ENCODE results near the gene EVPLL. TPM values are rescaled to one million over a fixed set of nuclear protein-coding genes. Genes with fewer than 3 reads are reported as not detected.
"Not testable (repeated sequence)": the region's sequence is repeated elsewhere in the genome, so short reads cannot be mapped to it uniquely, and the experiment has no call there.

Gene EVPLL
- total RNA-seq, 1 donor from 2014 or later: not detected

DNA sequence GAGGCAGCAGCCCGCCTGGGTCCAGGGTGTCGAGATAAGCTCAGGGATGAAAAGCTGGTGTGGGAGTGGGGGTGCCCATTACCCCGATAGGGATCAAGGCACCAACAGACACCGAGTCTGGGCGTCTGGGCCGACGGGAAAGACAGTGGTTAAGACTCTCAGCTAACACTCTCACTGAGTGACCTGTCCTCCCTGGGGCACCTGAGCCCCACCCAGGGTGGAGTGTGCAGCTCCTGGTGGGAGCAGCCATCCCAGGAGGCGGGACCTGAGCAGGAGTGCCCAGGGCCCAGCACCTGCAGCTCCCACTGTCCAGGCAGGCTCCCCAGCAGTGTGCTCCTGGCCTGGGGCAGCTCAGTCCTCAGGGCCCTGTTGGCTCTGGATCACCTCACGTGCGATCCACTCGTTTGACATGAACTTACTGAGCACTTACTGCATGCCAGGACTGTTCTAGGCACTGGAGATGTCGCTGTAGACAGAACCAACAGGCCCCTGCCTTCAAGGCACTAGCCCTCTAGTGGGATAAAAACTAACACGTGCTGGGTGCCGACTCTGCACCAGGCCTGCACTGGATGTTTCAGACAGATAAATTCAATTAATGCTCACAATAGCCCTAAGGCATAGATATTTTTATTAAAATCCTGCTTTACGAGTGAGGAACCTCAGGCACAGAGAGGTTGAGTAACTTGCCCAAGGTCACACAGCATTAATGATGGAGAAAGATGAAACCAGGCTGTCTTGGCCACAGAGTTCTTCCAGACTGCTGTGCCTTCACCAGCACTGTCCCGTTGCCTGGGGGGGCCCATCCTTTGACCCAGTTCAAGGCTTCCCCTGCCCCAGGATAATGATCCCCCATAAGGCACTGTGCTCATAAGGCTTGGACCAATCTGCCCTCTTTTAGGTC is 1.9 kb downstream of the EVPLL start:
- peaks cover 8% of the 10 kb centered on the region for H3K27me3 Mint-ChIP-seq
- no peak overlapping the region for H3K27ac Mint-ChIP-seq
- DNase-seq (ENCODE audit: low spot score, unreplicated experiment): no peak

DNA sequence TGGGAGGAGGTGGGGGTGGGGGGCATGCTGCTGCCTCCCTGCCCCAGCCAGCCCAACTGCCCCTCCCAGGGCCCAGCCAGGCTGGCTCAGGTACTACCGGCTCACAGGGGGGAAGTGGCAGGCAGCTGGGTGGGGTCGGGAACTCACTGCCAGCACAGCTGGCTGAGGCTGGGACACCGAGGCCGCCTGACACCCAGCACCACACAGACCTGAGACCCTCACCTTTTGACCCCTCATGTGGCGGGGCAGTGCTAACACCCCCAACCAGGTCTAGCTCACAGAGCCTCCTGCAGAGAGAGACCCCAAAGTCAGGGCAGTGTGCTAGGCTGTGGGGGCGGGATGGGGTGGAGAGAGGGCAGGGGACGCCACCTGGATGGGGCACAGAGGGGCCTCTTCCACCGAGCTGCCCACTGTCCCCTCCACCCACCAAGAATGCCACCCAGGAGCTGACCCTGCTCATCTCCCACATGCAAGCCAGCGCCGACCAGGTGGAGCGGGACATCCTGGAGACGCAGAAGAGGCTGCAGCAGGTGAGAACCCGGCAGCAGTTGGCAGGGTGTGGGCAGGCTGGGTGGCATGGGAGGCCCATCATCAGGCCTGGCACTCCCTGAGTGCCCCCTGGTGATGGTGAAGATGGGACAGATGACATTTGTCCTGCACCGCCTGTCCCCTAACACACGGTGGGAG is 3.0 kb downstream of the EVPLL start:
- TF ChIP-seq, protein P1, sequence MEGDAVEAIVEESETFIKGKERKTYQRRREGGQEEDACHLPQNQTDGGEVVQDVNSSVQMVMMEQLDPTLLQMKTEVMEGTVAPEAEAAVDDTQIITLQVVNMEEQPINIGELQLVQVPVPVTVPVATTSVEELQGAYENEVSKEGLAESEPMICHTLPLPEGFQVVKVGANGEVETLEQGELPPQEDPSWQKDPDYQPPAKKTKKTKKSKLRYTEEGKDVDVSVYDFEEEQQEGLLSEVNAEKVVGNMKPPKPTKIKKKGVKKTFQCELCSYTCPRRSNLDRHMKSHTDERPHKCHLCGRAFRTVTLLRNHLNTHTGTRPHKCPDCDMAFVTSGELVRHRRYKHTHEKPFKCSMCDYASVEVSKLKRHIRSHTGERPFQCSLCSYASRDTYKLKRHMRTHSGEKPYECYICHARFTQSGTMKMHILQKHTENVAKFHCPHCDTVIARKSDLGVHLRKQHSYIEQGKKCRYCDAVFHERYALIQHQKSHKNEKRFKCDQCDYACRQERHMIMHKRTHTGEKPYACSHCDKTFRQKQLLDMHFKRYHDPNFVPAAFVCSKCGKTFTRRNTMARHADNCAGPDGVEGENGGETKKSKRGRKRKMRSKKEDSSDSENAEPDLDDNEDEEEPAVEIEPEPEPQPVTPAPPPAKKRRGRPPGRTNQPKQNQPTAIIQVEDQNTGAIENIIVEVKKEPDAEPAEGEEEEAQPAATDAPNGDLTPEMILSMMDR (IDR thresholded peaks at IDR 0.05; ENCODE audit: unreplicated experiment): no peak
- Mint-ChIP-seq H3K4me1 (ENCODE audit: low read depth) (no peaks in the 10 kb centered on the region), H3K36me3 (ENCODE audit: insufficient read depth) (no peaks in the 10 kb centered on the region), H3K27ac (no peak overlapping the region), H3K9me3 (ENCODE audit: low read depth) (no peaks in the 10 kb centered on the region), H3K4me3 (ENCODE audit: low read depth) (no peak overlapping the region), H3K27me3 (peaks cover 11% of the 10 kb centered on the region)
- no peak for DNase-seq (ENCODE audit: low spot score, unreplicated experiment)

More for the DNA sequence above, 1.9 kb downstream of the EVPLL start:
- TF ChIP-seq, protein P1 (IDR thresholded peaks at IDR 0.05; ENCODE audit: unreplicated experiment): no peak
- Mint-ChIP-seq H3K36me3 (ENCODE audit: insufficient read depth) (no peaks in the 10 kb centered on the region), H3K9me3 (ENCODE audit: low read depth) (peaks cover 3% of the 10 kb centered on the region), H3K4me1 (ENCODE audit: low read depth) (no peaks in the 10 kb centered on the region), H3K4me3 (ENCODE audit: low read depth) (no peak overlapping the region)

DNA sequence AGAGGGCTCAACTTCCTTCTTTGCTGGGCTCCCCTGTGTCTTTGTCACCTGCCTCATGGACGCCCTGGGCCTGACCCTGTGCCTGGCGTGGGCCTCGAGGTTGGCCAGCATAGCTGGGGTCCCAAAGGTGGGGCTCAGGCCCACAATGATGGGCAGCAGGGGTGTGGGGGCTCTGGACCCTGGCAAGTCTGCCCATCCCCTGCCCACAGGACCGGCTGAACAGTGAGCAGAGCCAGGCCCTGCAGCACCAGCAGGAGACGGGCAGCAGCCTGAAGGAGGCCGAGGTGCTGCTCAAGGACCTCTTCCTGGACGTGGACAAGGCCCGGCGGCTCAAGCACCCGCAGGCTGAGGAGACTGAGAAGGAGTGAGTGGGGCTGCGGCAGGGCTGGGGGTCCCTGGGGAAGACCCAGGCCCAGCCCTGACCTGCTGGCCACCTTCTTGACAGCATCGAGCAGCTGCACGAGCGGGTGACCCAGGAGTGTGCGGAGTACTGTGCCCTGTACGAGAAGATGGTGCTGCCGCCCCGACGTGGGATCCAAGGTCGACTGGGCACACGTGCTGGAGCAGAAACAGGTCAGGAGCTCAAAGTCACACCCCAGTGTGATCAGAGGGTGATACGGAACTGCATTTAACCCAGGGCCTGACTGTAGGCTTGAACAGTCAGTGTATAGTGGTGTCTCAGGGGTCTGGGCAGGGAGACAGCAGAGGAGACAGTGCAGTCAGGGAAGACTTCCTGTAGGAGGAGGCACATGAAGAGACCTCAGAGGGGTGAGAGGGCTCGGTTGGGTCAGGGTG is 3.8 kb downstream of the EVPLL start:
- Mint-ChIP-seq H3K36me3 (ENCODE audit: insufficient read depth) (no peaks in the 10 kb centered on the region), H3K9me3 (ENCODE audit: low read depth) (no peaks in the 10 kb centered on the region), H3K4me1 (ENCODE audit: low read depth) (no peaks in the 10 kb centered on the region), H3K27ac (no peak overlapping the region), H3K27me3 (peaks cover 16% of the 10 kb centered on the region), H3K4me3 (ENCODE audit: low read depth) (no peak overlapping the region)
- DNase-seq (ENCODE audit: low spot score, unreplicated experiment): no peak
- TF ChIP-seq, protein P1 (IDR thresholded peaks at IDR 0.05; ENCODE audit: unreplicated experiment): no peak

DNA sequence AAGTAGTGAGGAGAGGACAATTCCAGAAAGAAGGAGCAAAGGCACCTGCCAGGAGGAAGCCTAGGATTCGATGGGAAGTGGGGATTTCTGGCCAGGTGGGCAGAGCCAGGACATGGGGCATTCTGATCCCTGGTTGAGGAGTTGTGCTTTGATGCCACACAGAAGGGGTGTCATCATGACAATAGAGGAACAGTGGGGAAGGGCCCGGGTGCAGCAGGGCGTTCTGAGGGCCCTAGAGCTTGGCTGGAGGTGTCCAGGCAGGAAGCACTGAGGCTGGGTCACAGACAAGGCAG is 4.3 kb downstream of the EVPLL start:
- H3K27me3 Mint-ChIP-seq: peaks cover 16% of the 10 kb centered on the region
- TF ChIP-seq, protein P1 (IDR thresholded peaks at IDR 0.05; ENCODE audit: unreplicated experiment): no peak
- H3K4me3 Mint-ChIP-seq (ENCODE audit: low read depth): no peak overlapping the region
- H3K4me1 Mint-ChIP-seq (ENCODE audit: low read depth): no peaks in the 10 kb centered on the region
- no peaks in the 10 kb centered on the region for H3K9me3 Mint-ChIP-seq (ENCODE audit: low read depth)
- DNase-seq (ENCODE audit: low spot score, unreplicated experiment): no peak
- no peaks in the 10 kb centered on the region for H3K36me3 Mint-ChIP-seq (ENCODE audit: insufficient read depth)
- H3K27ac Mint-ChIP-seq: no peak overlapping the region

DNA sequence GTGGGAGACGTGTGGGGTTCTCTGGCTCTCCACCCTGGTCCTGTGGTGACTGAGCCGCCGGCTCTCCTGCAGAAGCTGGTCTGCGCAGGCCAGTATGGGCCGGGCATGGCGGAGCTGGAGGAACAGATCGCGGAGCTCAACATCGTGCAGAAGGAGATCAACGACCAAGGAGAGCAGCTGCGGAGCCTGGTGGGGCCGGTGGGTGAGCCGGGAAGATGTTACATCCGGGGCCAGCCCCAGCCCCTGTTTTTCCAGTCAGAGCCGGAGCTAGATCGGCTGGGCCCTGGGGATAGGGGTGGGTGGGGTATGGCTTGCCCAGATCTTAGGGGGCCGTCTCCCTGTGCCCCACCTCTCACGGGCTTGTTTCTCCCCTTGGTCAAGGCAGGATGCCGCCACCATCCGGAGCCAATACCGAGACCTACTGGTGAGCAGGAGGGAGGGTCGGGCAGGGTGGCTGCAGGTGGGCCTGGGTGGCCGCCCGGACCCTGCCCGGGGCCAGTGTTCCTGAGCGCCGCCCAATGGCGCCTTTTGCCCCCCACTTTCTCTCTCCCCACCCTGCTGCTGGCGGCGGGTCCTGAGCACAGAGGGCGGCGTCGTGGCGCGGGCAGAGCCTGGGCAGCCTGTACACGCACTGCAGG is 5.0 kb downstream of the EVPLL start:
- Mint-ChIP-seq H3K4me3 (ENCODE audit: low read depth) (no peak overlapping the region), H3K27me3 (peaks cover 16% of the 10 kb centered on the region), H3K4me1 (ENCODE audit: low read depth) (no peaks in the 10 kb centered on the region), H3K9me3 (ENCODE audit: low read depth) (no peaks in the 10 kb centered on the region), H3K36me3 (ENCODE audit: insufficient read depth) (no peaks in the 10 kb centered on the region), H3K27ac (no peak overlapping the region)
- no peak for DNase-seq (ENCODE audit: low spot score, unreplicated experiment)
- TF ChIP-seq, protein P1 (IDR thresholded peaks at IDR 0.05; ENCODE audit: unreplicated experiment): no peak

DNA sequence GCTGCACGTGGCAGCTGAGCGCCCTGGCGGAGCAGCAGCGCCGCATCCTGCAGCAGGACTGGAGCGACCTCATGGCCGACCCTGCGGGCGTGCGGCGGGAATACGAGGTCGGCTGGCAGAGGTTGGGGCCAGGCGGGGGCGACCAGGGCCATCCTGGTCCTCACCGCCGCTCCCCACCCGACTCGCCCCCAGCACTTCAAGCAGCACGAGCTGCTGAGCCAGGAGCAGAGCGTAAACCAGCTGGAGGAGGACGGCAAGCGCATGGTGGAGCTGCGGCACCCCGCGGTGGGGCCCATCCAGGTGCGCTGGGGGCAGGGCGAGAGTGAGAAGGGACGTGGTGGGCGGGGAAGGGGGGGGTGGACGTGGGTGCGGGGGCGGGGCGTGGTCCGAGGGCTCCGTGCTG is 5.5 kb downstream of the EVPLL start:
- H3K4me1 Mint-ChIP-seq (ENCODE audit: low read depth); H3K9me3 Mint-ChIP-seq (ENCODE audit: low read depth); H3K4me3 Mint-ChIP-seq (ENCODE audit: low read depth); DNase-seq (ENCODE audit: low spot score, unreplicated experiment); H3K36me3 Mint-ChIP-seq (ENCODE audit: insufficient read depth); H3K27ac Mint-ChIP-seq: not testable (repeated sequence)
- H3K27me3 Mint-ChIP-seq: peaks cover 16% of the 10 kb centered on the region

DNA sequence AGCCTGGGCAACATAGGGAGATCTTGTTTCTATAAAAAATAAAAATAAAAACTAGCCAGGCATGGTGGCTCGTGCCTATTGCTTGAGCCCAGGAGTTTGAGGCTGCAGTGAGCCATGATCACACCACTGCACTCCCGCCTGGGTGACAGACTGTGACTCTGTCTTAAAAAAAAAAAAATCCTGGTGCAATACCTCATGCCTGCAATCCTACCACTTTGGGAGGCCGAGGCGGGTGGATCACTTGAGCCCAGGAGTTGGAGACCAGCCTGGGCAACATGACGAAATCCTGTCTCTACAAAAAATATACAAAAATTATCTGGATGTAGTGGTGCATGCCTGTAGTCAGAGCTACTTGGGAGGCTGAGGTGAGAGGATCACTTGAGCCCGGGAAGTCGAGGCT is 6.7 kb downstream of the EVPLL start:
- not testable (repeated sequence) for H3K9me3 Mint-ChIP-seq (ENCODE audit: low read depth); DNase-seq (ENCODE audit: low spot score, unreplicated experiment); H3K36me3 Mint-ChIP-seq (ENCODE audit: insufficient read depth); H3K4me1 Mint-ChIP-seq (ENCODE audit: low read depth); H3K27ac Mint-ChIP-seq; H3K4me3 Mint-ChIP-seq (ENCODE audit: low read depth)
- H3K27me3 Mint-ChIP-seq: peaks cover 16% of the 10 kb centered on the region
